HG03442 (cell line): ENCODE data around the gene MYO10.
A peak's percentile ranks its signal among the peaks of the same experiment; 100 is the strongest.
"Not testable (repeated sequence)": the region's sequence is repeated elsewhere in the genome, so short reads cannot be mapped to it uniquely, and the experiment has no call there.

ENCODE experiments used
- ATAC-seq: cut with Tn5 transposase; IDR thresholded peaks from one replicate; pipeline ENCODE4 v1.9.1; 2021; ENCODE audit warnings: mild to moderate bottlenecking, moderate library complexity; ENCODE audit not compliant: unreplicated experiment

Gene MYO10

DNA sequence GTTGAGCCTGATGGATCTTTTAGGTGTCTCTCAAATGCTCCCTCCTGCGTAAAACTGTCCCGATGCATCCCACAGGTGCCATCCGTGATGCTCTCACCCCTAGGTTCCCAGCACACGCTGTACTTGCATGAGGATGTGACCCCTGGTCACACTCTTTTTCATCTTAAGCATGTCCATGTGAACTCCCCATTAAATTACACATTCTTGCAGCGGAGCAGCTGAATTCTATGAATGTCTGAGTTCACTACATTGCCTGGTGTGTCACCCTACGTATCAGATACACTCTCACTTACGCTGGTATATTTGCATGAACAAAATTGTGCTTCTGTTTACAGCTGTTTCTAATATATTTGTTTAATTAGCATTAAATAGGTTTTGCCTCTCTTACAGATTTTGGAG, 214.0 kb downstream of the MYO10 start:
- ATAC-seq = no peak

DNA sequence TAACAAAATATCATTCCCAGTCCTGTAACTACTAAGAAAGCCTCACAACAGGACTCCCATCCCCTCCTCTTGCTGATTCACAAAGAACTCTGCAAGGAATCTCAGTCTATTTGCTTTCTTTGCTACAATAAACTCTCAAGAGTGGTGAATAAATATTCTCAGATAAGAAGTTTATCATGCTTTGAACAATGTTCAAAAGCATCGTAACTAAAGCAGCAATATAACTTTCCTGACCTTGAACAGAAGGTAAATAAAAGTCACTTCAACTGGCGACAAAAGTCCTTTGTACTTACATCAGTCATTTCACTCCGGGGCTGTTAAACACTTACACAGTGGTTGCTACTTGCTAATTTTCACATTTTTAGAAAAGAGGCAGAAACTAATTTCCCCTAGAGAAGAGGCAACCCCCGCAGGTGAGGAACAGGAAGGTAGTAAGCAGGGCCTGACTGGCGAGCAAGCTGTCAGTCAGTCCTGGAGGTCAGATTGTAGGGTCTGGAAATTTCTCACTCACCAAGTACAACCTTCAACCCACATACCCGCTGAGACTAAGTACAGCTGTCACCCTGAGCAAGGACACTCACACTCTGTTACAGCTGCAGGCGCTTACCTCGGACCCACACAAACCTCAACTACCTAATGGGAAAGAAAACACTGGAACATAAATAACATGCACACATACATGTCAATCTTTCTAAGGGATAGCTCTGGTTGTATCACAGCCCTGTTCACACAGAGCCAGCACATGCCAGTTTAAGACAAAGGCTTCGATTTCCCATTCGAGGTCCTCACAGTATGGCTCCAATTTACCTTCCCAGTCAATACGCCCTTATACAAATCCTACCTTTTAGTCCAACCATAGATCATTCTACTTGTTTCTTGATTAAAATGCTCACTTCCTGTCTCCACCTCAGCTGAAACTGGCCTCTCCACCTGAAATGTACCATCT, 214.7 kb downstream of the MYO10 start:
- ATAC-seq = no peak

DNA sequence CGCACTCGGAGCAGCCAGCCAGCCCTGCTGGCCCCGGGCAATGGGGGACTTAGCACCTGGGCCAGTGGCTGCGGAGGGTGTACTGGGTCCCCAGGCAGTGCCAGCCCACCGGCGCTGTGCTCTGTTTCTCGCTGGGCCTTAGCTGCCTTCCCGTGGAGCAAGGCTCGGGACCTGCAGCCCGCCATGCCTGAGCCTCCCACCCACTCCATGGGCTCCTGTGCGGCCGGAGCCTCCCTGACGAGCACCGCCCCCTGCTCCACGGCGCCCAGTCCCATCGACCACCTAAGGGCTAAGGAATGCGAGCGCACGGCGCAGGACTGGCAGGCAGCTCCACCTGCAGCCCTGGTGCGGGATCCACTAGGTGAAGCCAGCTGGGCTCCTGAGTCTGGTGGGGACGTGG, 218.1 kb downstream of the MYO10 start:
- ATAC-seq = not testable (repeated sequence)

DNA sequence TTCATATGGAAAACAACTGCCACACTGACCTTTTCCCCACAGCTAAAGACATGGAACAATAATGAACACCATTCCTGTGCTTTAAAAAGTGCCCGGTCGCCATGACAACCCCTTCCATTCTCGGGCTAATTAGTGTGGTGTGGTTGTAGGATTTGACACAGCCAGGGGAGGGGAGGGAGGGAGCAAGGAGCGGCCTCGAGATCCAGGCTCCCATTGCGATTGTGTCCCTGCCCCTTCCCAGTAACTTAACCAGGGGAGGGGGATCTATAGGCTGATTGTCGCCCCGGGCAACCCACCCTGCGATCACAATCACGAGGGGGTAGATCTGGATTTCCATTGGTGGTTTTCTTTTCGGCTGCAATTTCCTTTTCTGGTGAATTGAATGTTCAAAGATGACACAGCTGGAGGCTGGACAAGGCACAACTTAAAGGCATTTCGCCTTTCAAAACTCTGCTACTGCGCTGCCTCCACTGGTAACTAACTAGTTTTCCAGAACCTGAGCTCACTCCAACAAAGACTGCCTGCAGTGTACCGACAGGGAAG, 222.6 kb downstream of the MYO10 start:
- no peak for ATAC-seq

DNA sequence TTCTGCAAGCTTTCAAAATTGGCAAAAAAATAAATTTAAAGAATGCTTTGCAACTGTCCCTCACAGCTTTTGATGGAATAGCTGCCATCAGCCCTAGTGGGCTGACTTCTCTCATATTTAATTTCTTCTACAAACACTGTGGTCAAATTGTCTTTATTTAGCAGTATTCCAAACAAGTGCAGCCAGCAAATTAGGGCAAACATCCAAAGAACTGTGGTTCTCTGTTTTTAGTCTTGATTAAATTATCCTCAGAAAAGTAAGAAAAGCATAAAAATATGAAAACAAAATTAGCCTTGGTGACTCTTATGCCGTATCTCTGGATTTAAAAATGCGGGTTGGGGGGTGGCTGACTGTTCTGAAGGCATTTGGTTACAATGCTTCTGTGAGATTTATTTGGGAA, 223.5 kb downstream of the MYO10 start:
- no peak for ATAC-seq

DNA sequence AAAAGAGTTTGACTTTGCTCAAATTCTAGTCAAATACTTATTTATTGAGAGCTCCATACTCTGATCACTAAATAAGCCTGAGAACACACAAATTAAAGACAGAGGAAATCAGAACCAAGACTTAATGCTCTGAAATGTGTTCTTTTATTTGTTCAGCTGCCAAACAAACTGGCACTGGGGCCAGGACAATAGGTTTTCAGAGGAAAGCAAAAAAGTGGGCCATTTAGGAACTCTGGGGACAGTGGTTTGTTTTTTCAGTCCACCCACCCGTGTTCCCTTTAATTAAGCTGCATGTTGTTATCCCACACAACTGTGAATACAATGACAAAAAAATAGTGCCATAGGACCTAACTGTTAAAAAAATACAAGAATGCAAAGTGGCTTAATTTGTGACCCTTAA, 223.9 kb downstream of the MYO10 start:
- no peak for ATAC-seq

DNA sequence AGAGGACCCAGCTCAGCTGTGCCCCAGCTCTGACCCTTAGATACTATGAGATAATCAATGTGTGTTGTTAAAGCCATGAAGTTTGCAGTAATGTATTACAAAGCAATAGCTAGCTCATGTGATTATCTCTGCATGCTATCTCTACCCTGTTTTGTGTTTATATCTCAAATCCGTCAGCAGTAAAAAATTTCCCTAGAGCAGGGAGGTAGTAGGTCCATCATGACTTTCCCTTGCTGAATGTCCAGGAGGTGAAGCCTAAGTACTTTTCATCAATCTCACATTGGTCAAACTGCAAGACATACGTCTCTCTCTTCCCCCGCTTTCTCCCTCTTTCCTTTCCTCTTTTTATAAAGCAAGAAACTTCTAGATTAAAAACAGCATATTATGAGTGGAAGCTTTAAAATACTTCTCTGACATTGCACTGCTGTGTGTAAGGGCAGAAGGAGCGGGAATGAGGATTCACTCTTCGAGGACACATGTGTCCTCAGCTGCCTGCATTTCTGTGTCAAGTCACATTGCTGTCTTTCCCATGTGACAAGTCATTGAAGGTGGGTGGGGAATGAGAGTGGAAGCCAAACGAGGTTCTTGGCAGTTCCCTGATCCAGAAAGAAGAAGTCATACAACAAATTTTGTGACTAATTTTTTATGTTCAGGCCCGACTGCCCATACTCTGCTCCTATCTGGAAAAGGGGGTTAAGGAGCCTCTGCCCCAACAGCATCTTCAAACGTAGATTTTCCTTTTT, 226.2 kb downstream of the MYO10 start:
- no peak for ATAC-seq

DNA sequence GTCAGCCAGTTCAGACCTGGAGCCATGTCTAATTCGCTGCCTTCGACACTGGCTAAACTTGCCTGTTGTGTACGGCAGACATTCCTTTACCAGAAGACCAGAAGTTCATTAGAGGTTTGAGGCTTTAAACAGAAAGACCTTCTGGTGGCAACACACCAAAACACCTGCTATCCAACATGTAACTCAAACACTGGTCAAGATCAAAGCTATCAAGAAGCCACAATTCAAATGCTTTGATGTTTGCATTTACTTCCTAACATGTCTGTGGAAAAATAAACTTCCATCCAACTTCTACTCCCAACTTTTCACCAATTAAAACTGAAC, 228.3 kb downstream of the MYO10 start:
- no peak for ATAC-seq

DNA sequence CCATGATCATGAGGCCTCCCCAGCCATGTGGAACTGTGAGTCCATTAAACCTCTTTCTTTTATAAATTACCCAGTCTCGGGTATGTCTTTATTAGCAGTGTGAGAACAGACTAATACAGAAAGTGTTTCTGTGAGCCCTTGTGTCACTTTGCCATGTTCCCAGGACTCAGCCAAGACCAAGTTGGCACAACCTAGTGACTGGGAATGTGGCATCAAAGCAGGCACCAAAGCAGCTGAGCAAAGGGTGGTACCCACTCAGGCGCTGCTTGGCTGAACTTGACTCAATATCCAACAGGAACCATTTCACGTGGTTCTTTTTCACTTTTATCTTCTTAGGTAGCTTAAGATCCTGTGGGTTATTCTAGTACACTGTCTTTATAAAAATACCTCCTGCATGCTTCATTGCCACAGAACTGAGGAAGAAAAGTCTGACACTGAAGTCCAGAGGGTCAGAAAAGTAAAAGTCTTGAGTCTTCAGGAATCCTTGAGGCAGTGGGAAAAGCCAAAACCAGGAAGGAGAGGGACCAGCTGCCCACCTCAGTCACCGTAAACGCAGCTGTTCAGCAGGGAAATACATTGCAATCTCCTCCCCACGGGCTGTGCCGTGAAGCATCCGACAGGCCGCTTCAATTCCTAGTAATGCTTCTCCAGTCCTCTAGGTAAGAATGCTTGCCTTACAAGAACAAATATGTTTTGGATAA, 228.8 kb downstream of the MYO10 start:
- ATAC-seq = no peak

DNA sequence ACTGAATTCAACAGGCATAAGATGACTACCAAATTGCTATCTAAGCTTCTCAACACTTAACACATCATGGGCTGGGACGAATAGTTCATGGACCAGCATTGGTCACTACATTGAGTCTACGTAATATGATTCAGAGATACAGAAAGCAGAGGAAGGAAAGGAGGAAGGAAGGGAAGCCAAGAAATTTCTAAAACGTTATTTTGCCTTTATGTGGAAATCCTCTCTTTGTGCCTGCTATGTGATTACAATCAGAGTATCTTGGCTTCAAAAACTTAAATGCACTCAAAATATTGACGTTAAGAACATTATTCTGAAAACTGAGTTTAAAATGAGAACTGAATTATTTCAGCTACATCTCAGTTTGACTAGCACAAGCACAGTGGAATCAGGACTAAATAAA, 231.1 kb downstream of the MYO10 start:
- no peak for ATAC-seq

DNA sequence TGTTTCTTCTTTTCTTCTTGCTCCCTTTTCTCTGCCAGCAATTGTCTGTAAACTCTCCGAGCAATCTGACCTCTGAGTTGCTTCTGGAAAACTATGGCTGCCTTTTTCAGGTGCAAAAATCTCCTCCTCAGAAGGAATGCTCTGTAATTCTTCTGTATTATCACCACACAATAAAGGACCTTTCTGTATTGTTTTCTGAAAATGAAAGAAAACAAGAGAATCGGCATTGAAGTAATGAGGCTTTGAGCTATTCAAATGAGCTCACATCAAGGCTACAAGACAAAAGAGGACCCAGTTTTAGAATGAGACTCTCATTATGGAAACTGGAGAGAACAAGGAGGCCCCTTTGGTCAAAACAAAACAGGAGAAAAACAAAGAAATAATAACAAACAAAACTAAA, 233.1 kb downstream of the MYO10 start:
- no peak for ATAC-seq

DNA sequence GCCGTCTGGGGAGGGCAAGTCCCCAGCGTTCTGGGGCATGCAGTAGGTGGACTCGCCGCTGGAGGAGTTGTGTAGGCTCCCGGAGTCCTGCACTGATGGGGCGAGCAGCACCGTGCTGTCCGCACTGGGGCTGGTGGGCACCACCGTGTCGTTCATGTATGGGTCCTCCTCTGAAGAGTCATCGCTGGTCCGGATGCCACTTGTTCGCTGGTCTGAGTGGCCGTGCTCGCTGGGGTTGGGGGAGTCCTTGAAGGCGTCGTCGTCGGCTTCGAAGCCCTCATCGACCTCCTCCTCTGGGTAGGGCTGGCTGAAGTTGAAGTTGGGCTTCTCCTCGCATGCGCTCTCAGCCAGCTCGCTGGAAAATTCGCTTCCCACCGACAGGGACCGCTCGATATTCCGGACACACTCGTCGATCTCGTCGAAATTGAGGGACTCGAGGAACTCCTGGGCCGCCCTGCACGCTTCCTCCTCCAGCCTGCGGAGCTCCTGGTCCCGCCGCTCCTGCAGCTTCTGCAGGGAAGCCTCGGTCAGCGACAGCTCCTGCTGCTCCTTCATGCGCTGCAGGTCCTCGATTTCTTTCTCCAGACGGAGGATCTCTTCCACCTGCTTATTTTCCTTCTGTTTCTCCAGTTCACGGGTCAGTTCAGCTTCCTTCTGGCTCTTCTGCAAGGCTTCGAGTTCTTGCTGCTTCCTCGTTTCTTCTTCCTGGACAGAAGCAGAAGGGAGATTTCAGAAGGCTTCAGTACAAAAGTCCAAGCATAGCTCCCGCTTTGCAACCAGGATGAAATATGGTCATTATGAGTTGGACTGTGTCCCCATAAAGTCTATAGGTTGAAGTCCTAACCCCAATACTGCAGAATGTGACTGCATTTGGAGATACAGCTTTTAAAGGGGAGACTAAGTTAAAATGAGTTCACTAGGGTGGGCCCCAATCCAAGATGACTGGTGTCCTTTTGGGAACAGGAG, 234.7 kb downstream of the MYO10 start:
- no peak for ATAC-seq

DNA sequence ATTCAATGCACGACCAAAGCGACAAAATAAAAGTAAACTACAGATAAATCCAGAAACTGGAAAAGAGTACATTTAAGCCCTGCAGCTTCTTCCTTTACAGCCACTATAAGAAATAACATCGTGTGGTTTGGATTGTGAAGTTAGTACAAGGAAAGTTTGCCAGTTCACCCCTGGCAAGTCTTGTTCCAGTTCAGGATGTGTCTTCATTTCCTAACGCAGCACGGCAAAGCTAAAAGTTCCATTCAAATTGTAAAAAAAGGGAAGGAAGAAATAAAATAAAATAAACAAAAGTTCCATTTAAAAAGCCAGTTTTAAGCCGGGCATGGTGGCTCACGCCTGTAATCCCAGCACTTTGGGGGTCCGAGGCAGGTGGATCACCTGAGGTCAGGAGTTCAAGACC, 236.0 kb downstream of the MYO10 start:
- ATAC-seq = no peak

DNA sequence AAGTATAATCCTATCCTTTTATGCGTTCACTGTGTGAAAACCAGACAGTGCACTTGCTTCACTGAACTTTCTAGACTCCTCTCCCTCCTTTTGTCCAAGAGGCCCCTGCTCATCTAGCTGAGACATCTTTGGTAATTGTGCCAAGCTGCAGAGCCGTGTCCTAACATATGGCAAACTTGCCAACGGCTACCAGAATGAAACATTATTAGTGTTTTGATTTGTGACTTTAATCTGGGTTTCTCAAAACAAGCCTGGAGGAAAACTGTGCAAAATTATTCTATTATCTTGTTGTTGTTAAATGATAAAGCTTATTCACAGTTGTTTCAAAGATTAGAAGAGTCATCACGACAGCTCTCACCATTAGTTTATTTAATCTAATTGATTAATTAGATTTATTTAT, 240.3 kb downstream of the MYO10 start:
- ATAC-seq = no peak

DNA sequence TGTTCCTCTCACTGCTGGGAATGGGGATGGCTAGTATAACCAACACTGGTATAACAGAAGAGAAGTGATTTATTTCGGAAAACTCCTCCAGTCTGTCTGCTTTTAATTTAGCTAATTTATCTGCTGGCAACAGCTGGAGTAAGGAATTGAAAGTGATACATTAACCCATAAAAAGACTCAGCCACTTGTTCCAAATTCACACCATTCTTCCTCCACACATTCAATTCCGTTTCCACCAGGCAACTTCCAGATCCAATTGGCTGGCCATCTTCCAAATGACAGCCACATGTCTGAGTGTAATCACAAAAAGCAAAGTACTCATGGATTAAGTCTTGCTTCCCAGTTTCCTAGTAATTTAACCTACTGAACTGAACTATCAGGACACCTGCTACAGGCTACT, 242.2 kb downstream of the MYO10 start:
- no peak for ATAC-seq

DNA sequence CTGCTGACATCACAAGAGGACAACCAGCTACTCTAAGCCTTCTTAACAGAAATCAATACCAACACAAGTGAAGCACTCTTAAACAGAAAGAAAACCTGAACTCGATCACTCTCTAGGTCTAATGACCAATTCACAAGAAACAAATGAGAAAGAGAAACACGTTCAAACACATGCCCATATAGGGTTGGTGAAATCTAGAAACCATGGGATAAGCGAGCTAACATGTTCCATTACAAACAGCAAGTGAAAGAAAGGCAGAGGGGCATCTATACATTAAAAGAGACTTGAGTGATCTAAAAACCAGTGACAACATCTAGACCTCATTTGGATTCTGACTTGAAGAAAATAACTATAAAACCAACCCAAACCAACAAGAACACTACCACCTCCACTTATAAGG, 244.4 kb downstream of the MYO10 start:
- ATAC-seq = no peak

DNA sequence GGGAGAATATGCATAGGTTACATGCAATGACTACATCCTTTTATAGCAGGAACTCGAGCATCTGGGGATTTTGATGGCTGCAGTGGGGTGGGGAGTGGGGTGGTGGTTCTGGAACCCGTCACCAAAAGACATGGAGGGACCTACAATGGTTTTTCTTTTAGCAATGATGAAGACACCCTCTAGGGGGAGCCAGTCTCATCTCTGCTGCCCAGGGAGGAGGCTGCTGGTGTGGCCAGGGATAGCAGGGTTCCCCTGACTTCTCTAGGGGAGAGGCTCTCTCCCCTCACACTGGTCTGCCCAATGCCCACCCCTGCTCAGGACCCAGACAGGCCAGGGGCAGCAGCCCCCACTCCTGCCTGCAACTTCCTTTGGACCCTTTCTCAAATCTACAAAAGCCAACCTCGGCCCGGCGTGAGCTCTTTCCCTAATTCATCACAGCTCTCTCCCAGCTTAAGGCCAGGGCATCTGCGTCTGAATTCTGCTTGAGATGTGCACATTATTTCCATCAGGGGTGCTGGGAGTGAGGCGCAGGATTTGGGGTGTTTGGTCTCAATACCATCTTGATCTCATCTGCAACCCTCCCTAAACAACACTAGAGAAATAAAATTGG, 245.7 kb downstream of the MYO10 start:
- peak; percentile 74 for ATAC-seq

DNA sequence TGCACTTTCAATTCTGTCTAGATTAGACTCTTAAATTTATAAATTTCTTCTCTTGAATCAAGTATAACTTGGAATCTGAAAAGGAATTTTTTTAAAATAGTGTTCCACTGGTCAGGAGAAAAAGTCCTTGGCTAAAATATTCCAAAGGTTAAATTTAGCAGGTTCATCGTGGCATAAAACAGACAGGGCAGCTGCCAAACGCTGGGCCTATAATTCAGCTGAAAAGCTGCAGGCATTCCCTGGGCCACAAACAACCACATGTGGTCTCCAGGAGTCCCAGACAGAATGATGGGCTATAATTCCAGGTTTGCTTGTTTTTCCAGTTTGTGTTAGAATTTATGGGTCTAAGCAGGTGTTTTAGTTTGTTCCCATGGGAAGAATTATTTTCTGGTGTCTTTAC, 248.2 kb downstream of the MYO10 start:
- ATAC-seq = no peak

DNA sequence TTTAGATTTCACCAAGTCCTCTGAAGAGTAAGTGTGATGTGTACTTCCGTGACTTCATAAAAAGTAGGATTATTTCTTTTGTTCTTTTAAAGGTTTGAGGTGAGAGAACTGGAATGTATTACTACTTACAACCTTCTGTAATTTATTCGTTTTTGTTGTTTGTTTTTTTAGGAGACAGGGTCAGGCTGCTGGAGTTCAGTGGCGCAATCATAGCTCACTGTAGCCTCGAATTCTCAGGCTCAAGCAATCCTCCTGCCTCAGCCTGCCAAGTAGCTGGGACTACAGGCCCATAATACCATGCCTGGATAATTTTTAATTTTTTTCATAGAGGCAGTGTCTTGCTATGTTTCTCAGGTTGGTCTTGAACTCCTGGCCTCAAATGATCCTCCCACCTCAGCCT, 251.0 kb downstream of the MYO10 start:
- no peak for ATAC-seq

DNA sequence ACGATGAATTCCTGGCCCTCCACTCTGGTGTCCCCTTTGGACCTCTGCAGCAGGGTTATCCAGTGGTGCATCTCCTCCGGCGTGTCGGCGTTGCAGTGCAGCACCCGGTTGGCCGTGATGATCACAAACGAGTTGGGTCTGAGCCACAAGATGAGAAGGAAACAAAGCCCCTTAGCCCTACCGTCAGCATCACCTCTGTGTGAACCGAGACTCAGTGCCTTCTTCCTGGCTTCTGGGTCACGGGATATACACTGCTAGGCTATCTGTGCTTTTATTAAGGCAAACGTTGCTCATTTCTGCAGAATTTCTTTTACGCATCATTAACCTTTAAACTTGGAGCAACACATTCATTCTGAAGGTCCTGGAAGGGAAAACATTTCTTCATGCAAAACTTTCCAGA, 254.2 kb downstream of the MYO10 start:
- ATAC-seq = no peak
